ENCODE data around the gene CD1B. TPM values are rescaled to one million over a fixed set of nuclear protein-coding genes. Genes with fewer than 3 reads are reported as not detected.

The CD1B gene
- total and polyA plus RNA-seq, 9 of the 15 experiments (the other 6 are each of a cell fraction or from before 2014, with no cell fraction given) = not detected

GRCh38 chr1:158374860-158375259, 43.5 kb upstream of the CD1B start:
- Histone ChIP-seq H3K4me1 (replicated peaks in 1 of 2; ENCODE audit: control insufficient read depth in 2 of 2, insufficient read depth in 2 of 2, low read length in 2 of 2) (no peaks in the 10 kb centered on the region), H3K79me2 (ENCODE audit: control insufficient read depth, insufficient read depth, low read length) (no peaks in the 10 kb centered on the region), H3K9me3 (replicated peaks; ENCODE audit: control insufficient read depth, insufficient read depth, low read depth, low read length) (no peaks in the 10 kb centered on the region), H3K27ac (ENCODE audit: extremely low read depth, low read depth, low read length) (no peak overlapping the region), H3K9me1 (ENCODE audit: control insufficient read depth, insufficient read depth, low read length) (no peaks in the 10 kb centered on the region), H3K4me2 (ENCODE audit: insufficient read depth, low read length) (no peak overlapping the region), H3K36me3 (ENCODE audit: control insufficient read depth, insufficient read depth, low read length) (no peaks in the 10 kb centered on the region), H3K27me3 (ENCODE audit: control insufficient read depth in 2 of 2, insufficient read depth in 2 of 2, low read length in 2 of 2) (no peaks in the 10 kb centered on the region), H2AFZ (ENCODE audit: low read depth, low read length) (no peak overlapping the region), H4K20me1 (replicated peaks; ENCODE audit: control insufficient read depth, insufficient read depth, low read length) (no peaks in the 10 kb centered on the region), H3K9ac (ENCODE audit: insufficient read depth in 1 of 2, low read depth in 2 of 2, low read length in 2 of 2) (no peak overlapping the region), H3K4me3 (no peak overlapping the region)
- no peak for FAIRE-seq
- DNase-seq (ENCODE audit: extremely low read depth in 1 of 4, low spot score in 3 of 4) = no peak
- BruUV-seq (replicated peaks) = no TSS peak
- ATAC-seq = no peak
- ChIA-PET CTCF (ENCODE audit: low intra/inter-chr PET ratio) (no interaction called here), POLR2A (no interaction called here)
- TF ChIP-seq THAP12 (CRISPR knock-in tag; IDR thresholded peaks at IDR 0.05) = no peak
- TF ChIP-seq EZH2 (IDR thresholded peaks at IDR 0.05; ENCODE audit: borderline replicate concordance, low read depth, low read length) = no peak
- no peak for TF ChIP-seq RHOXF2B (CRISPR knock-in tag; conservative IDR thresholded peaks at IDR 0.05)
- TF ChIP-seq TGIF2 (CRISPR knock-in tag; IDR thresholded peaks at IDR 0.05) = no peak
- TF ChIP-seq RNF2 (IDR thresholded peaks at IDR 0.05) = no peak
- TF ChIP-seq, protein P1, sequence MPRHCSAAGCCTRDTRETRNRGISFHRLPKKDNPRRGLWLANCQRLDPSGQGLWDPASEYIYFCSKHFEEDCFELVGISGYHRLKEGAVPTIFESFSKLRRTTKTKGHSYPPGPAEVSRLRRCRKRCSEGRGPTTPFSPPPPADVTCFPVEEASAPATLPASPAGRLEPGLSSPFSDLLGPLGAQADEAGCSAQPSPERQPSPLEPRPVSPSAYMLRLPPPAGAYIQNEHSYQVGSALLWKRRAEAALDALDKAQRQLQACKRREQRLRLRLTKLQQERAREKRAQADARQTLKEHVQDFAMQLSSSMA (CRISPR knock-in tag; IDR thresholded peaks at IDR 0.05) = no peak
- TF ChIP-seq SP2 (IDR thresholded peaks at IDR 0.05; ENCODE audit: extremely low read depth, low read depth, low read length, poor library complexity, severe bottlenecking) = no peak
- TF ChIP-seq FOXA3 (CRISPR knock-in tag; conservative IDR thresholded peaks at IDR 0.05 in 1 of 2, IDR thresholded peaks at IDR 0.05 in 1 of 2) = no peak
- no peak for TF ChIP-seq ZNF24 (IDR thresholded peaks at IDR 0.05)
- TF ChIP-seq, protein P2, sequence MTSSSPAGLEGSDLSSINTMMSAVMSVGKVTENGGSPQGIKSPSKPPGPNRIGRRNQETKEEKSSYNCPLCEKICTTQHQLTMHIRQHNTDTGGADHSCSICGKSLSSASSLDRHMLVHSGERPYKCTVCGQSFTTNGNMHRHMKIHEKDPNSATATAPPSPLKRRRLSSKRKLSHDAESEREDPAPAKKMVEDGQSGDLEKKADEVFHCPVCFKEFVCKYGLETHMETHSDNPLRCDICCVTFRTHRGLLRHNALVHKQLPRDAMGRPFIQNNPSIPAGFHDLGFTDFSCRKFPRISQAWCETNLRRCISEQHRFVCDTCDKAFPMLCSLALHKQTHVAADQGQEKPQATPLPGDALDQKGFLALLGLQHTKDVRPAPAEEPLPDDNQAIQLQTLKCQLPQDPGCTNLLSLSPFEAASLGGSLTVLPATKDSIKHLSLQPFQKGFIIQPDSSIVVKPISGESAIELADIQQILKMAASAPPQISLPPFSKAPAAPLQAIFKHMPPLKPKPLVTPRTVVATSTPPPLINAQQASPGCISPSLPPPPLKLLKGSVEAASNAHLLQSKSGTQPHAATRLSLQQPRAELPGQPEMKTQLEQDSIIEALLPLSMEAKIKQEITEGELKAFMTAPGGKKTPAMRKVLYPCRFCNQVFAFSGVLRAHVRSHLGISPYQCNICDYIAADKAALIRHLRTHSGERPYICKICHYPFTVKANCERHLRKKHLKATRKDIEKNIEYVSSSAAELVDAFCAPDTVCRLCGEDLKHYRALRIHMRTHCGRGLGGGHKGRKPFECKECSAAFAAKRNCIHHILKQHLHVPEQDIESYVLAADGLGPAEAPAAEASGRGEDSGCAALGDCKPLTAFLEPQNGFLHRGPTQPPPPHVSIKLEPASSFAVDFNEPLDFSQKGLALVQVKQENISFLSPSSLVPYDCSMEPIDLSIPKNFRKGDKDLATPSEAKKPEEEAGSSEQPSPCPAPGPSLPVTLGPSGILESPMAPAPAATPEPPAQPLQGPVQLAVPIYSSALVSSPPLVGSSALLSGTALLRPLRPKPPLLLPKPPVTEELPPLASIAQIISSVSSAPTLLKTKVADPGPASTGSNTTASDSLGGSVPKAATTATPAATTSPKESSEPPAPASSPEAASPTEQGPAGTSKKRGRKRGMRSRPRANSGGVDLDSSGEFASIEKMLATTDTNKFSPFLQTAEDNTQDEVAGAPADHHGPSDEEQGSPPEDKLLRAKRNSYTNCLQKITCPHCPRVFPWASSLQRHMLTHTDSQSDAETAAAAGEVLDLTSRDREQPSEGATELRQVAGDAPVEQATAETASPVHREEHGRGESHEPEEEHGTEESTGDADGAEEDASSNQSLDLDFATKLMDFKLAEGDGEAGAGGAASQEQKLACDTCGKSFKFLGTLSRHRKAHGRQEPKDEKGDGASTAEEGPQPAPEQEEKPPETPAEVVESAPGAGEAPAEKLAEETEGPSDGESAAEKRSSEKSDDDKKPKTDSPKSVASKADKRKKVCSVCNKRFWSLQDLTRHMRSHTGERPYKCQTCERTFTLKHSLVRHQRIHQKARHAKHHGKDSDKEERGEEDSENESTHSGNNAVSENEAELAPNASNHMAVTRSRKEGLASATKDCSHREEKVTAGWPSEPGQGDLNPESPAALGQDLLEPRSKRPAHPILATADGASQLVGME (CRISPR knock-in tag; IDR thresholded peaks at IDR 0.05) = no peak
- TF ChIP-seq FOXJ3 (CRISPR knock-in tag; IDR thresholded peaks at IDR 0.05) = no peak
- TF ChIP-seq JUNB (CRISPR knock-in tag; conservative IDR thresholded peaks at IDR 0.05) = no peak
- in situ Hi-C loops (cut with MboI) = no loop called here
- WGBS (ENCODE audit: insufficient coverage, low coverage, missing lambda C conversion rate) = 0% methylated on average over 1 of the region's 1 CpG
- intact Hi-C loops (cut with micrococcal nuclease) = no loop called here

Measured in K562 (cell line).